GM23248 (cell line): ENCODE data around the gene CAST.

Experiments
- EZH2 ChIP-seq: fragments of 200-600 bp; sonication (generic); IDR thresholded peaks from 2 replicates; pipeline ENCODE4 v1.6.1; 2018; ENCODE audit warnings: antibody characterized with exemption, mild to moderate bottlenecking; ENCODE audit not compliant: insufficient read depth, poor library complexity, severe bottlenecking
- EZH2phosphoT487 ChIP-seq: fragments of 200-600 bp; sonication (generic); IDR thresholded peaks from 2 replicates; pipeline ENCODE4 v1.6.1; 2018; ENCODE audit warnings: antibody characterized with exemption, moderate library complexity, mild to moderate bottlenecking, low read depth; ENCODE audit not compliant: insufficient read depth

- no peak for TF ChIP-seq EZH2
- no peak for TF ChIP-seq EZH2phosphoT487
Observed at GRCh38 chr5:96775050-96775449, 112.9 kb downstream of the CAST start.
